ENCODE data around the gene SCN4B.

Gene SCN4B

GRCh38 chr11:118166641-118167040 lies 14.0 kb upstream of the SCN4B start:
- H3K4me3 ChIP-seq (ENCODE audit: low read length) = no peak overlapping the region
- TF ChIP-seq, protein P1, sequence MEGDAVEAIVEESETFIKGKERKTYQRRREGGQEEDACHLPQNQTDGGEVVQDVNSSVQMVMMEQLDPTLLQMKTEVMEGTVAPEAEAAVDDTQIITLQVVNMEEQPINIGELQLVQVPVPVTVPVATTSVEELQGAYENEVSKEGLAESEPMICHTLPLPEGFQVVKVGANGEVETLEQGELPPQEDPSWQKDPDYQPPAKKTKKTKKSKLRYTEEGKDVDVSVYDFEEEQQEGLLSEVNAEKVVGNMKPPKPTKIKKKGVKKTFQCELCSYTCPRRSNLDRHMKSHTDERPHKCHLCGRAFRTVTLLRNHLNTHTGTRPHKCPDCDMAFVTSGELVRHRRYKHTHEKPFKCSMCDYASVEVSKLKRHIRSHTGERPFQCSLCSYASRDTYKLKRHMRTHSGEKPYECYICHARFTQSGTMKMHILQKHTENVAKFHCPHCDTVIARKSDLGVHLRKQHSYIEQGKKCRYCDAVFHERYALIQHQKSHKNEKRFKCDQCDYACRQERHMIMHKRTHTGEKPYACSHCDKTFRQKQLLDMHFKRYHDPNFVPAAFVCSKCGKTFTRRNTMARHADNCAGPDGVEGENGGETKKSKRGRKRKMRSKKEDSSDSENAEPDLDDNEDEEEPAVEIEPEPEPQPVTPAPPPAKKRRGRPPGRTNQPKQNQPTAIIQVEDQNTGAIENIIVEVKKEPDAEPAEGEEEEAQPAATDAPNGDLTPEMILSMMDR (IDR thresholded peaks at IDR 0.05; ENCODE audit: insufficient read depth, low read depth, low read length, missing control alignments) = no peak

DNA sequence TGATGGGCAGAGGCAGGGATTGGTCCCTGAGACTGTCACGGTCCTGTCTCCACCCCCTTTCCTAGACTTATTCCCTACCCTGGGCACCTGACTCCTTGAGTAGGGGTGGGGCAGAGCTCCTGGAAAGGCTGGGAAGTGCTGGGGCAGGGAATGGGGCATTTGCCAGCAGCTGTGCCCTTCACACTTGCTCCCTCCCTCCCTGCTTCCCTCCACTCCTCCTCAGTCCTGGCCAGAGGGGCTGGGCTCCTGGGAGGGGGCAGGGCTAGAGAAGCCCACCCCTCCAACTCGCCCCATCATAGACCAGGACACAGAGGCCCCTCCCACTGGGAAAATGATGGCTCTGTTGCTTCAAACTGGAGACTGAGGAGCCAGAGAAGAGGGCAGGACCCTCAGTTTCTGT lies 12.3 kb upstream of the SCN4B start:
- TF ChIP-seq, protein P1 (IDR thresholded peaks at IDR 0.05; ENCODE audit: insufficient read depth, low read depth, low read length, missing control alignments) = no peak
- no peak overlapping the region for H3K4me3 ChIP-seq (ENCODE audit: low read length)
- no peak for DNase-seq (ENCODE audit: low read depth)

More at GRCh38 chr11:118166641-118167040, 14.0 kb upstream of the SCN4B start:
- DNase-seq (ENCODE audit: low read depth) = no peak

DNA sequence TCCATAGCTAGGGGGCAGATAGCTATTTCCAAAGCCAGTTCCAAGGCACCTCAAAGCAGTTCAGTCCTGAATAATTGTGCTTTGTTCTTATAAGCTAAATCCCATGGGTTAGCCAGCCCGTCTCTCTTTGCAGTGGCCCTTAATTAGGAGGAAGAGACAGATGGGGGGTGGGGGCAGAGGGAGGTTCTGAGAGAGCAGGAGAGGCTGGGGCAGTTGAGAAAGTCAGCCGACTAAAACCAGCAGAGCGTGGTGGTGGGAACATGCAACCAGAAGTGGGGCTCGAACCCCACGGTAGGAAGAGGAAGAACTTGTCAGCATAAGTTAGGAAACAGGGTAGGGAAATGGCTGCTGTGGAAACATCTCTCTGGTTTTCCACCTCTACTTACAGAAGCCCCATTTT lies 10.9 kb upstream of the SCN4B start:
- DNase-seq (ENCODE audit: low read depth) = no peak
- no peak overlapping the region for H3K4me3 ChIP-seq (ENCODE audit: low read length)
- TF ChIP-seq, protein P1 (IDR thresholded peaks at IDR 0.05; ENCODE audit: insufficient read depth, low read depth, low read length, missing control alignments) = no peak

GRCh38 chr11:118162846-118163245 lies 10.2 kb upstream of the SCN4B start:
- DNase-seq (ENCODE audit: low read depth) = no peak
- TF ChIP-seq, protein P1 (IDR thresholded peaks at IDR 0.05; ENCODE audit: insufficient read depth, low read depth, low read length, missing control alignments) = no peak

GRCh38 chr11:118161786-118162185 lies 9.2 kb upstream of the SCN4B start:
- no peak for DNase-seq (ENCODE audit: low read depth)
- TF ChIP-seq, protein P1 (IDR thresholded peaks at IDR 0.05; ENCODE audit: insufficient read depth, low read depth, low read length, missing control alignments) = no peak
- H3K4me3 ChIP-seq (ENCODE audit: low read length) = no peak overlapping the region

More at GRCh38 chr11:118162846-118163245, 10.2 kb upstream of the SCN4B start:
- H3K4me3 ChIP-seq (ENCODE audit: low read length) = no peak overlapping the region

- DNase-seq (ENCODE audit: low read depth) = no peak
- no peak overlapping the region for H3K4me3 ChIP-seq (ENCODE audit: low read length)
- TF ChIP-seq, protein P1 (IDR thresholded peaks at IDR 0.05; ENCODE audit: insufficient read depth, low read depth, low read length, missing control alignments) = no peak
These were observed 4.7 kb upstream of the SCN4B start for GRCh38 chr11:118157186-118157895.

Measured in epithelial cell of esophagus (primary cell).